Adrenal gland (tissue), 5 donors: Measurements from ENCODE around the gene GATAD2B.

ENCODE experiments used
- POLR2A ChIP-seq, 2 donors: fragments of 450-650 bp; IDR thresholded peaks; one replicate each; pipeline ENCODE4 v1.6.1; 2017; ENCODE audit warnings: antibody characterized with exemption in 2 of 2, mild to moderate bottlenecking in 2 of 2, moderate library complexity in 1 of 2
- TF ChIP-seq, protein P1 (sequence below), 6 experiments: fragments of 450-650 bp in 4 of 6; fragments of 200-600 bp in 2 of 6; sonication (generic) in 1 of 6; IDR thresholded peaks; 1 replicate in 5 of 6; 2 replicates in 1 of 6; pipeline versions ENCODE4 v1.5.1 to v1.8.0; 2016 to 2021; ENCODE audit warnings: antibody characterized with exemption in 6 of 6, mild to moderate bottlenecking in 2 of 6, moderate library complexity in 1 of 6
- donor health status: DM: no; HTN: no; CAD: no.

GRCh38 chr1:153960206-153960605, 37.4 kb upstream of the GATAD2B start:
- TF ChIP-seq, protein P1, sequence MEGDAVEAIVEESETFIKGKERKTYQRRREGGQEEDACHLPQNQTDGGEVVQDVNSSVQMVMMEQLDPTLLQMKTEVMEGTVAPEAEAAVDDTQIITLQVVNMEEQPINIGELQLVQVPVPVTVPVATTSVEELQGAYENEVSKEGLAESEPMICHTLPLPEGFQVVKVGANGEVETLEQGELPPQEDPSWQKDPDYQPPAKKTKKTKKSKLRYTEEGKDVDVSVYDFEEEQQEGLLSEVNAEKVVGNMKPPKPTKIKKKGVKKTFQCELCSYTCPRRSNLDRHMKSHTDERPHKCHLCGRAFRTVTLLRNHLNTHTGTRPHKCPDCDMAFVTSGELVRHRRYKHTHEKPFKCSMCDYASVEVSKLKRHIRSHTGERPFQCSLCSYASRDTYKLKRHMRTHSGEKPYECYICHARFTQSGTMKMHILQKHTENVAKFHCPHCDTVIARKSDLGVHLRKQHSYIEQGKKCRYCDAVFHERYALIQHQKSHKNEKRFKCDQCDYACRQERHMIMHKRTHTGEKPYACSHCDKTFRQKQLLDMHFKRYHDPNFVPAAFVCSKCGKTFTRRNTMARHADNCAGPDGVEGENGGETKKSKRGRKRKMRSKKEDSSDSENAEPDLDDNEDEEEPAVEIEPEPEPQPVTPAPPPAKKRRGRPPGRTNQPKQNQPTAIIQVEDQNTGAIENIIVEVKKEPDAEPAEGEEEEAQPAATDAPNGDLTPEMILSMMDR (IDR thresholded peaks at IDR 0.05), result no peak
- no peak for TF ChIP-seq POLR2A (IDR thresholded peaks at IDR 0.05)
